Measurements from ENCODE around the gene LTBP1.
"Not testable (repeated sequence)": the region's sequence is repeated elsewhere in the genome, so short reads cannot be mapped to it uniquely, and the experiment has no call there.

Gene LTBP1

GRCh38 chr2:32958821-32959220 is 12.1 kb downstream of the LTBP1 start:
- in situ Hi-C loops (cut with MboI; ENCODE audit: low sequenced_read_pairs), result no loop called here

GRCh38 chr2:32960238-32960637 is 13.5 kb downstream of the LTBP1 start:
- in situ Hi-C loops (cut with MboI; ENCODE audit: low sequenced_read_pairs), result no loop called here

- in situ Hi-C loops (cut with MboI; ENCODE audit: low sequenced_read_pairs), result no loop called here
Measured at GRCh38 chr2:32960647-32961403, 14.1 kb downstream of the LTBP1 start.

- in situ Hi-C loops (cut with MboI; ENCODE audit: low sequenced_read_pairs), result no loop called here
Measured at GRCh38 chr2:32962690-32963089, 15.9 kb downstream of the LTBP1 start.

GRCh38 chr2:32963941-32964340 is 17.2 kb downstream of the LTBP1 start:
- in situ Hi-C loops (cut with MboI; ENCODE audit: low sequenced_read_pairs), result no loop called here

- in situ Hi-C loops (cut with MboI; ENCODE audit: low sequenced_read_pairs), result no loop called here
Measured at GRCh38 chr2:32965523-32966171, 18.9 kb downstream of the LTBP1 start.

GRCh38 chr2:32969444-32970162 is 22.9 kb downstream of the LTBP1 start:
- in situ Hi-C loops (cut with MboI; ENCODE audit: low sequenced_read_pairs), result no loop called here

- in situ Hi-C loops (cut with MboI; ENCODE audit: low sequenced_read_pairs), result not testable (repeated sequence)
Measured at GRCh38 chr2:32973772-32974171, 27.0 kb downstream of the LTBP1 start.

GRCh38 chr2:32976409-32977063 is 29.8 kb downstream of the LTBP1 start:
- in situ Hi-C loops (cut with MboI; ENCODE audit: low sequenced_read_pairs), result no loop called here

- in situ Hi-C loops (cut with MboI; ENCODE audit: low sequenced_read_pairs), result no loop called here
Measured at GRCh38 chr2:32977228-32977758, 30.5 kb downstream of the LTBP1 start.

- in situ Hi-C loops (cut with MboI; ENCODE audit: low sequenced_read_pairs), result no loop called here
Measured at GRCh38 chr2:32981612-32982011, 34.9 kb downstream of the LTBP1 start.

GRCh38 chr2:32983193-32983924 is 36.6 kb downstream of the LTBP1 start:
- in situ Hi-C loops (cut with MboI; ENCODE audit: low sequenced_read_pairs), result not testable (repeated sequence)

- in situ Hi-C loops (cut with MboI; ENCODE audit: low sequenced_read_pairs), result no loop called here
Measured at GRCh38 chr2:32986480-32986879, 39.7 kb downstream of the LTBP1 start.

GRCh38 chr2:32988525-32988924 is 41.8 kb downstream of the LTBP1 start:
- in situ Hi-C loops (cut with MboI; ENCODE audit: low sequenced_read_pairs), result no loop called here

GRCh38 chr2:32990556-32990955 is 43.8 kb downstream of the LTBP1 start:
- in situ Hi-C loops (cut with MboI; ENCODE audit: low sequenced_read_pairs), result no loop called here

GRCh38 chr2:32991091-32991845 is 44.5 kb downstream of the LTBP1 start:
- in situ Hi-C loops (cut with MboI; ENCODE audit: low sequenced_read_pairs), result no loop called here

- in situ Hi-C loops (cut with MboI; ENCODE audit: low sequenced_read_pairs), result no loop called here
Measured at GRCh38 chr2:32993005-32993539, 46.3 kb downstream of the LTBP1 start.

GRCh38 chr2:32997705-32998104 is 51.0 kb downstream of the LTBP1 start:
- in situ Hi-C loops (cut with MboI; ENCODE audit: low sequenced_read_pairs), result no loop called here

GRCh38 chr2:33000986-33001385 is 54.2 kb downstream of the LTBP1 start:
- in situ Hi-C loops (cut with MboI; ENCODE audit: low sequenced_read_pairs), result no loop called here

All from HL-60/S4 treated with phorbol 12-myristate 13-acetate at 8.2 ng/mL for 4 days and 3 days (cell line).